Keratinocyte (primary cell): ENCODE measurements around the gene ACSS1. TPM values are rescaled to one million over a fixed set of nuclear protein-coding genes. Genes with fewer than 3 reads are reported as not detected.

Experiments used
- DNase-seq: peaks from one replicate; pipeline ENCODE4 v3.0.0-alpha.2; 2011; ENCODE audit warnings: low read depth, missing footprints, low spot score
- FAIRE-seq: peaks from 2 replicates; lab custom pipeline; 2011; peaks lifted over from hg19 to GRCh38; lab: Jason Lieb, UNC
- H2AFZ ChIP-seq: 2 replicates; pipeline ENCODE4 v1.6.0; 2012; ENCODE audit warnings: low read length, control low read depth, inconsistent platforms; ENCODE audit not compliant: control insufficient read depth
- H3K27ac ChIP-seq: 2 replicates; pipeline ENCODE4 v1.5.1; 2011; ENCODE audit warnings: low read length; ENCODE audit not compliant: control insufficient read depth, insufficient read depth
- H3K27me3 ChIP-seq: 3 replicates; pipeline ENCODE4 v1.6.0; 2011; ENCODE audit warnings: low read length; ENCODE audit not compliant: control insufficient read depth, insufficient read depth; ENCODE audit errors: extremely low read depth
- H3K36me3 ChIP-seq, 2 experiments: 2 replicates in 1 of 2; 3 replicates in 1 of 2; pipeline ENCODE4 v1.5.1; 2011; ENCODE audit warnings: low read length in 2 of 2, mild to moderate bottlenecking in 1 of 2; ENCODE audit not compliant: control insufficient read depth in 2 of 2, insufficient read depth in 2 of 2; ENCODE audit errors: extremely low read depth in 1 of 2
- H3K4me1 ChIP-seq: 3 replicates; pipeline ENCODE4 v1.5.1; 2011; ENCODE audit warnings: low read length; ENCODE audit not compliant: control insufficient read depth, insufficient read depth; ENCODE audit errors: extremely low read depth
- H3K4me2 ChIP-seq: 3 replicates; pipeline ENCODE4 v1.6.0; 2011; ENCODE audit warnings: low read depth, low read length; ENCODE audit not compliant: control insufficient read depth, insufficient read depth; ENCODE audit errors: extremely low read depth
- H3K4me3 ChIP-seq, 3 experiments: fragments of 200-600 bp in 1 of 3; sonication (generic) in 1 of 3; 2 replicates in 2 of 3; 3 replicates in 1 of 3; pipeline ENCODE4 v1.5.1; 2011 to 2016; ENCODE audit warnings: low read length in 3 of 3, mild to moderate bottlenecking in 3 of 3, control low read depth in 2 of 3, inconsistent platforms in 1 of 3, low read depth in 1 of 3, mixed read lengths in 1 of 3, mixed run types in 1 of 3, moderate library complexity in 1 of 3; ENCODE audit not compliant: control insufficient read depth in 2 of 3, insufficient read depth in 2 of 3; ENCODE audit errors: extremely low read depth in 1 of 3
- H3K79me2 ChIP-seq: 2 replicates; pipeline ENCODE4 v1.6.0; 2012; ENCODE audit warnings: low read length; ENCODE audit not compliant: control insufficient read depth, insufficient read depth
- H3K9ac ChIP-seq: 3 replicates; pipeline ENCODE4 v1.6.0; 2011; ENCODE audit warnings: low read length; ENCODE audit not compliant: control insufficient read depth, insufficient read depth; ENCODE audit errors: extremely low read depth
- H3K9me1 ChIP-seq: 3 replicates; pipeline ENCODE4 v1.6.0; 2011; ENCODE audit warnings: low read length; ENCODE audit not compliant: control insufficient read depth, insufficient read depth; ENCODE audit errors: extremely low read depth
- H3K9me3 ChIP-seq: 2 replicates; pipeline ENCODE4 v1.5.1; 2012; ENCODE audit warnings: low read depth, low read length; ENCODE audit not compliant: control insufficient read depth
- H4K20me1 ChIP-seq: 3 replicates; pipeline ENCODE4 v1.6.0; 2011; ENCODE audit warnings: low read length; ENCODE audit not compliant: control insufficient read depth, insufficient read depth; ENCODE audit errors: extremely low read depth
- CTCF ChIP-seq, 3 experiments: IDR thresholded peaks in 1 of 3; conservative IDR thresholded peaks in 1 of 3; optimal IDR thresholded peaks in 1 of 3; 2 replicates in 2 of 3; 3 replicates in 1 of 3; pipeline versions ENCODE3 to v1.5.1; 2011; ENCODE audit warnings: low read length in 3 of 3, mild to moderate bottlenecking in 3 of 3, moderate library complexity in 2 of 3, control low read depth in 1 of 3, inconsistent platforms in 1 of 3; ENCODE audit not compliant: insufficient read depth in 2 of 3; ENCODE audit errors: extremely low read depth in 1 of 3
- EZH2 ChIP-seq: IDR thresholded peaks from one replicate; pipeline ENCODE4 v1.6.1; 2012; ENCODE audit warnings: inconsistent platforms, mild to moderate bottlenecking, low read length, moderate library complexity
- dilution Hi-C: fragments of 300-500 bp; cut with MboI; formaldehyde crosslinking; loops from one replicate; pipeline ENCODE4 v1.7.0; 2020; ENCODE audit warnings: low sequenced_read_pairs; ENCODE audit not compliant: extremely low pct_ligation_motif_present
- polyA plus RNA-seq, 5 experiments: library from polyadenylated mRNA; depleted of rRNA in 3 of 5; stranded (reverse) in 3 of 5; stranded (forward) in 1 of 5; unstranded in 1 of 5; fragments of >200 nt; gene quantifications; 1 replicate in 1 of 5; 2 replicates in 3 of 5; 3 replicates in 1 of 5; pipeline versions ENCODE4 v1.2.1 to v1.2.3, GENCODE V29; 2011 to 2012; ENCODE audit warnings: missing spikeins in 2 of 5, low read depth in 1 of 5, low replicate concordance in 1 of 5

Gene ACSS1
- polyA plus RNA-seq, 1 donor (not counting 4 experiments of a cell fraction or from before 2014, with no cell fraction given), result 1.5 TPM

GRCh38 chr20:24992487-24993205 is 65.3 kb downstream of the ACSS1 start, which contains the start of gene APMAP:
Gene APMAP (minus strand): TSS chr20:24992751. CDS start chr20:24992688, 63 bp downstream.
- FAIRE-seq, result no peak

GRCh38 chr20:24991897-24992486 is 65.9 kb downstream of the ACSS1 start:
- peak overlapping the region; percentile 74 for H3K9ac ChIP-seq
- TF ChIP-seq CTCF (optimal IDR thresholded peaks at IDR 0.05 in 1 of 3, IDR thresholded peaks at IDR 0.05 in 1 of 3, conservative IDR thresholded peaks at IDR 0.05 in 1 of 3; ENCODE audit: extremely low read depth in 1 of 3, insufficient read depth in 2 of 3, low read length in 3 of 3), result no peak
- TF ChIP-seq EZH2, result no peak
- FAIRE-seq (no peak), DNase-seq (no peak)
- H3K4me2 ChIP-seq, result peak overlapping the region; percentile 81
- H3K4me3 ChIP-seq, result peak overlapping the region; percentile 84 to 88 (median 85)
- no peaks in the 10 kb centered on the region for H3K9me1 ChIP-seq
- H3K27ac ChIP-seq, result peak overlapping the region; percentile 72
- H3K27me3 ChIP-seq, result no peaks in the 10 kb centered on the region
- peak overlapping the region; percentile 96 for H2AFZ ChIP-seq
- peaks cover 22% of the 10 kb centered on the region for H3K79me2 ChIP-seq
- H3K36me3 ChIP-seq, result peaks cover 3% of the 10 kb centered on the region in 2 experiments
- dilution Hi-C loops, result no loop called here
- peaks cover 28% of the 10 kb centered on the region for H3K4me1 ChIP-seq
- no peaks in the 10 kb centered on the region for H3K9me3 ChIP-seq
- H4K20me1 ChIP-seq, result no peaks in the 10 kb centered on the region

More at GRCh38 chr20:24992487-24993205, 65.3 kb downstream of the ACSS1 start, which contains the start of gene APMAP:
- no peaks in the 10 kb centered on the region for H3K9me3 ChIP-seq
- H3K4me3 ChIP-seq, result peak within 1 kb of the TSS; percentile 84 to 88 (median 85)
- H2AFZ ChIP-seq, result peak within 1 kb of the TSS; percentile 97
- H3K79me2 ChIP-seq, result peaks cover 19% of the 10 kb centered on the region
- peaks cover 3% of the 10 kb centered on the region in 2 experiments for H3K36me3 ChIP-seq
- TF ChIP-seq CTCF (optimal IDR thresholded peaks at IDR 0.05 in 1 of 3, IDR thresholded peaks at IDR 0.05 in 1 of 3, conservative IDR thresholded peaks at IDR 0.05 in 1 of 3; ENCODE audit: extremely low read depth in 1 of 3, insufficient read depth in 2 of 3, low read length in 3 of 3) (peak in 1 of 3 experiments; percentile 2), EZH2 (no peak)
- no peaks in the 10 kb centered on the region for H3K27me3 ChIP-seq
- dilution Hi-C loops, result no loop called here
- no peaks in the 10 kb centered on the region for H3K9me1 ChIP-seq
- no peaks in the 10 kb centered on the region for H4K20me1 ChIP-seq
- no peak for DNase-seq
- H3K9ac ChIP-seq, result peak within 1 kb of the TSS; percentile 74
- H3K4me1 ChIP-seq, result peaks cover 28% of the 10 kb centered on the region
- peak within 1 kb of the TSS; percentile 81 for H3K4me2 ChIP-seq
- peak within 1 kb of the TSS; percentile 72 for H3K27ac ChIP-seq
